Pancreas (tissue), 10 donors: ENCODE results near the gene DENND4A. TPM values are rescaled to one million over a fixed set of nuclear protein-coding genes. Genes with fewer than 3 reads are reported as not detected.

Experiments used
- ATAC-seq, 4 donors: fragments of 200-7000 bp; cut with Tn5 transposase; one replicate each; pipeline versions ENCODE4 v1.8.0 to v1.9.1; 2020; ENCODE audit warnings: mild to moderate bottlenecking in 4 of 4, moderate library complexity in 4 of 4
- DNase-seq, 6 donors: peaks; one replicate each; pipeline ENCODE4 v3.0.0-alpha.2; 2020
- FAIRE-seq: peaks from 2 replicates; lab custom pipeline; 2012; peaks lifted over from hg19 to GRCh38; lab: Jason Lieb, UNC
- H3K27ac ChIP-seq, 4 donors: fragments of 200-600 bp; sonication (generic); 1 replicate in 3 of 4; 2 replicates in 1 of 4; pipeline versions ENCODE4 v1.5.0 to v1.8.0; 2020
- H3K27me3 ChIP-seq, 4 donors: fragments of 200-600 bp; one replicate each; pipeline ENCODE4 v1.8.0; 2021
- H3K36me3 ChIP-seq, 3 donors: fragments of 200-600 bp; sonication (generic) in 1 of 3; one replicate each; pipeline versions ENCODE4 v1.5.0 to v1.8.0; 2020 to 2021
- H3K4me1 ChIP-seq, 3 donors: fragments of 200-600 bp; one replicate each; pipeline ENCODE4 v1.8.0; 2021
- H3K4me3 ChIP-seq, 4 donors: fragments of 200-600 bp; sonication (generic) in 2 of 4; one replicate each; pipeline versions ENCODE4 v1.5.0 to v1.8.0; 2020 to 2021
- H3K9me3 ChIP-seq, 4 donors: fragments of 200-600 bp; one replicate each; pipeline ENCODE4 v1.8.0; 2021
- whole genome bisulfite sequencing, 2 donors: extraction: QIAGEN DNeasy Blood & Tissue Kit; methylation state at CpG; one replicate each; pipeline ENCODE4 v1.1.7; 2013; 5-methylcytosine and 5-hydroxymethylcytosine counted together
- intact Hi-C, 3 donors: fragments of 100-400 bp; cut with DNase I; formaldehyde crosslinking; loops; one replicate each; pipeline versions ENCODE4 v1.11.1 to v1.14.2; 2022
- polyA plus RNA-seq, 2 donors: library from polyadenylated mRNA; stranded (reverse); fragments of 200-250 nt; gene quantifications; one replicate each; pipeline ENCODE4 v1.2.3, GENCODE V29; 2013
- total RNA-seq, 6 donors: library from RNA; stranded (reverse); fragmentation: NEBNext Ultra II Directional in 4 of 6; extraction: Animal tissue kit (Norgen Biotek cat#: 25700) in 4 of 6; gene quantifications; one replicate each; pipeline versions ENCODE4 v1.2.1 to v1.2.4, GENCODE V29; 2021 to 2023
- TF ChIP-seq, protein P1 (sequence below), 4 donors: fragments of 200-600 bp; sonication (generic) in 3 of 4; IDR thresholded peaks; one replicate each; pipeline versions ENCODE4 v1.5.0 to v1.8.0; 2021; ENCODE audit warnings: antibody characterized with exemption in 4 of 4
- donor health status: healthy with polysubstance abuse.
- donor health status: DM: no; HTN: no; CAD: no; lungs with moderate emphysema.
- donor health status: DM: no; HTN: no; CAD: no.
- donor health status: control.
- donor health status: control.
- donor health status: Bipolar disorder and iron deficiency.
- donor health status: DM: yes; HTN: yes; CAD: no.
- donor health status: DM: no; HTN: no; CAD: no.
- donor health status: DM: no; HTN: no; CAD: no.
- donor health status: DM: yes; HTN: yes; CAD: no.

Gene DENND4A
- 10 to 100 TPM; 21.4 to 34.5 (median 28.2) TPM for total RNA-seq
- polyA plus RNA-seq, result 10 to 100 TPM in 1 of 2 donors, 1 to 10 TPM in 1; 8.6 to 10.8 TPM

DNA sequence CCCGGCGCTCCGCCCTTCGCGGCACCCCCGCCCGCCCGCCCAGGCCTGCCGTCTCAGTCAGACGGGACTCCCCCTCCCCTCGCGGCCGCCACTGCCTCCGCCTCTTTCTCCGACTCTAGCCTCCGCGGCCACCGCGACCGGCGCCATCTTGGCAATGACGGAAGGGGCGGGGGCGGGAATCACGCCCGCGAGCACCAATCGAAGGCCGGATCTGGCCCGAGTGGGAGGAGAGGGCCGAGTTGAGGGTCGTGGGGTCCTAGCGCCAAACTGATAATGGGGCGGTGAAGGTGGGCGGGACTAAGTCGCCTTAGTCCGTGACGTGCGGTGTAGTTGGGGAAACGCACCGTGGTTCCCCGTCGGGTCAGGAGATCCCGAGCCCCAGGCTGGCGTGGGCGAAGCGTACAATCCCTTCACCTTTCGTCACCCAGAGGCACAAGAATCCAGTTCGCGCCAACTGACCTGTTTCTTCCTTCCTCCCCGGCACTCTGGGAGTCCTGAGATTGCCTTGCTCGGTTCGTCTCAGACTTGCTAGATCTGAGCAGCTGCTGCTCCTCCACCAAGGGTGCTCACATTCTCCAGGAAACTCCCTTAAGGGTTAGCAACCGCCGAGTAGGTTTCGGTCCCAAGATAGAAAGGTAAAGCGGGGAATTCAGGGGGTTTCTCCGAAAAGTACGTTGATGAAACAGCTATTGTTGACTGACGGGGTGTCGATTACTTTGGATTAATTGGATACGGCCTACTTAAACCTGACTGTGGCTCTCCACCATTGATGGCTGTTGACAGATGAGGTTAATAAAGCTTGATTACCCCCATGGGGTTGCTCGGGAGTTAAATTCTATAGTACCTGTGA is at the start of gene DENND4A:
Gene DENND4A (minus strand): TSS at position 156 of the 850 bp plus-strand sequence. CDS start 35,843 bp downstream, outside the sequence.
- H3K27me3 ChIP-seq, result no peaks in the 10 kb centered on the region
- FAIRE-seq (no peak), ATAC-seq (peak; percentile 88 to 92 (median 89)), DNase-seq (peak; percentile 98 to 99 (median 98))
- peaks cover 8 to 21% (median 17%) of the 10 kb centered on the region in 3 donors for H3K4me1 ChIP-seq
- 0 to 1% methylated on average over 46 to 63 of the region's 63 CpGs for WGBS, 2 donors
- no peaks in the 10 kb centered on the region for H3K9me3 ChIP-seq
- peak within 1 kb of the TSS; percentile 94 to 100 (median 99) for H3K27ac ChIP-seq
- intact Hi-C loops, result no loop called here
- peak within 1 kb of the TSS; percentile 70 to 84 (median 72) for H3K4me3 ChIP-seq
- TF ChIP-seq, protein P1, sequence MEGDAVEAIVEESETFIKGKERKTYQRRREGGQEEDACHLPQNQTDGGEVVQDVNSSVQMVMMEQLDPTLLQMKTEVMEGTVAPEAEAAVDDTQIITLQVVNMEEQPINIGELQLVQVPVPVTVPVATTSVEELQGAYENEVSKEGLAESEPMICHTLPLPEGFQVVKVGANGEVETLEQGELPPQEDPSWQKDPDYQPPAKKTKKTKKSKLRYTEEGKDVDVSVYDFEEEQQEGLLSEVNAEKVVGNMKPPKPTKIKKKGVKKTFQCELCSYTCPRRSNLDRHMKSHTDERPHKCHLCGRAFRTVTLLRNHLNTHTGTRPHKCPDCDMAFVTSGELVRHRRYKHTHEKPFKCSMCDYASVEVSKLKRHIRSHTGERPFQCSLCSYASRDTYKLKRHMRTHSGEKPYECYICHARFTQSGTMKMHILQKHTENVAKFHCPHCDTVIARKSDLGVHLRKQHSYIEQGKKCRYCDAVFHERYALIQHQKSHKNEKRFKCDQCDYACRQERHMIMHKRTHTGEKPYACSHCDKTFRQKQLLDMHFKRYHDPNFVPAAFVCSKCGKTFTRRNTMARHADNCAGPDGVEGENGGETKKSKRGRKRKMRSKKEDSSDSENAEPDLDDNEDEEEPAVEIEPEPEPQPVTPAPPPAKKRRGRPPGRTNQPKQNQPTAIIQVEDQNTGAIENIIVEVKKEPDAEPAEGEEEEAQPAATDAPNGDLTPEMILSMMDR (IDR thresholded peaks at IDR 0.05), result no peak
- no peaks in the 10 kb centered on the region for H3K36me3 ChIP-seq

DNA sequence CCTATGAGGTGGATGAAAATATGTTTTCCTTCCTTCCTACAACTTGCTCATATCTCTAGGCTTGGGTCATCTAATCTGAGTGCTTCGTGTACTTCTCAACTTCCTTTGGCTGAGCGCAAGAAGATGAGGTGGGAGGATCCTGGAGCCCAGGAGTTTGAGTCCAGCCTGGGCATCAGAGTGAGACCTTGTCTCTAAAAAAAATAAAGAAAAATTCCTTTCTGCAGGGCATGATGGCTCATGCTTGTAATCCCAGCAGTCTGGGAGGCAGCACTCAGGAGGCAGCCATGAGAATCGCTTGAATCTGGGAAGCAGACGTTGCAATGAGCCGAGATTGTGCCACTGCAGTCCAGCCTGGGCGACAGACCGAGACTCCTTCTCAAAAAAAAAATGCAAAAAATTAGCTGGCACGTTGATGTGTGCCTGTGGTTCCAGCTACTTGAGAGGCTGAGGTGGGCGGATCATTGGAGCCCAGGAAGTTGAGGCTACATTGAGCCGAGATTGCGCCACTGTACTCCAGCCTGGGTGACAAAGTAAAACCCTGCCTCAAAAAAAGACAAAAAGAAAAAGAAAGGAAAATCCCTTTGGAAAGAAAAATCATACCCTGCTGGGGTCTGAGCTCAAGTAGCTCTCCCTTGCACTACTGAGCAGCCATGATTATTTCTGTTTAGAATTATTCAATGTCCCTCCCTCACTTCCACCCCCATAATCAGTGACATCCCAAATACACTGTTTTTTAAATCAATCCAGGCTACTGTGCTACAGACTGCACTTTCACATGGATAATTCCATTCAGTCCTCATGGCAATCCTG is 49.2 kb upstream of the DENND4A start:
- ATAC-seq, result peak in 1 of 4 donors; percentile 57
- H3K36me3 ChIP-seq, result no peaks in the 10 kb centered on the region
- no peak for FAIRE-seq
- intact Hi-C loops, result no loop called here
- TF ChIP-seq, protein P1 (IDR thresholded peaks at IDR 0.05), result no peak
- DNase-seq, result no peak
- no peaks in the 10 kb centered on the region for H3K27me3 ChIP-seq
- H3K27ac ChIP-seq, result no peak overlapping the region
- peaks cover 0 to 5% (median 0%) of the 10 kb centered on the region in 3 donors for H3K4me1 ChIP-seq
- H3K4me3 ChIP-seq, result no peak overlapping the region
- no peaks in the 10 kb centered on the region for H3K9me3 ChIP-seq
- 75 to 76% methylated on average over 11 of the region's 11 CpGs for WGBS, 2 donors

DNA sequence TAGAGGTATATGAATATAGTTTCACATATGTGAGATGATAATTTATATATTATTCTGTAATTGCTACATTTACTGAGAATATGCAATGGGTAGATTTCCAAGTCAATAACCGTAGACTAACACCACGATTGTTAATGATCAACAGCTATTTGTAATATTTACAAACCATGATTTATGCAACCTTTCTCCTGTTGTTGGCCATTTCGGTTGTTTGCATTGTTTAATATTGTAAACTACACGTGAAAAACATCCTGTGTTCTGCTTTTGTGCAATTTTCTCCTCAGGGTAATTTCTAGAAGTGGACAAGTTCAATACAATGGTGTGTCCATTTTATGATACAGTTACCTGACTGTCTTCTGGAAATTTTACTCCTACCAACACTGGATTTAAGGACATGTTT is 47.9 kb upstream of the DENND4A start:
- 49 to 52% methylated on average over 4 of the region's 4 CpGs for WGBS, 2 donors
- FAIRE-seq (no peak), DNase-seq (no peak), ATAC-seq (no peak)
- Histone ChIP-seq H3K27ac (no peak overlapping the region), H3K36me3 (no peaks in the 10 kb centered on the region), H3K27me3 (no peaks in the 10 kb centered on the region), H3K4me1 (peaks cover 0 to 5% (median 0%) of the 10 kb centered on the region in 3 donors), H3K9me3 (no peaks in the 10 kb centered on the region), H3K4me3 (no peak overlapping the region)
- TF ChIP-seq, protein P1 (IDR thresholded peaks at IDR 0.05), result no peak
- intact Hi-C loops, result no loop called here

DNA sequence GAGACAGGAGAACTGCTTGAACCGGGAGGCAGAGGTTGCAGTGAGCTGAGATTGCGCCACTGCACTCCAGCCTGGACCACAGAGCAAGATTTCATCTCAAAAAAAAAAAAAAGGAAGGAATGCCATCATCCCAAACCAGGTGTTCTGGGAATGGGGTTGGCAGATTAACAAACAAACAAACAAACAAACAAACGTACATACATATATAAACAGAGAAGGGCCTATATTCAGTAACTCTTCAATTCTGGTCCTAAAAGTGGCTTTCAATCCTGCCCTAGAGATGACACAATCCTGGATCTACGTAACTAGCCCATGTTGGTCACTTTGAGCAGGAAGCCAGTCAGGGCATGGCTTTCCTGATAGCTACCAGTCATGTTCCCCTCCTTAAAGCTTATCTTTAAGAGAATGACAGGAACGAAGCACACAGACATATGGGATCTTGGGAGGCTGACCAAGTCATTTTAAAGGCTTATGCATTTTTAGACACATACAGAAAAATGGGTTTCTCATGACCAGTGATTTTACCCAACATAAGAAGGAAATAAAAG is 47.3 kb upstream of the DENND4A start:
- ATAC-seq, result no peak
- Histone ChIP-seq H3K27me3 (no peaks in the 10 kb centered on the region), H3K4me3 (no peak overlapping the region), H3K27ac (no peak overlapping the region), H3K4me1 (peaks cover under 1 to 8% (median under 1%) of the 10 kb centered on the region in 3 donors), H3K36me3 (no peaks in the 10 kb centered on the region), H3K9me3 (no peaks in the 10 kb centered on the region)
- intact Hi-C loops, result no loop called here
- no peak for FAIRE-seq
- 86 to 88% methylated on average over 5 of the region's 5 CpGs for WGBS, 2 donors
- no peak for DNase-seq
- TF ChIP-seq, protein P1 (IDR thresholded peaks at IDR 0.05), result no peak
